ENCODE results near the gene POLR2A.
"Not testable (repeated sequence)": the region's sequence is repeated elsewhere in the genome, so short reads cannot be mapped to it uniquely, and the experiment has no call there.

POLR2A gene

DNA sequence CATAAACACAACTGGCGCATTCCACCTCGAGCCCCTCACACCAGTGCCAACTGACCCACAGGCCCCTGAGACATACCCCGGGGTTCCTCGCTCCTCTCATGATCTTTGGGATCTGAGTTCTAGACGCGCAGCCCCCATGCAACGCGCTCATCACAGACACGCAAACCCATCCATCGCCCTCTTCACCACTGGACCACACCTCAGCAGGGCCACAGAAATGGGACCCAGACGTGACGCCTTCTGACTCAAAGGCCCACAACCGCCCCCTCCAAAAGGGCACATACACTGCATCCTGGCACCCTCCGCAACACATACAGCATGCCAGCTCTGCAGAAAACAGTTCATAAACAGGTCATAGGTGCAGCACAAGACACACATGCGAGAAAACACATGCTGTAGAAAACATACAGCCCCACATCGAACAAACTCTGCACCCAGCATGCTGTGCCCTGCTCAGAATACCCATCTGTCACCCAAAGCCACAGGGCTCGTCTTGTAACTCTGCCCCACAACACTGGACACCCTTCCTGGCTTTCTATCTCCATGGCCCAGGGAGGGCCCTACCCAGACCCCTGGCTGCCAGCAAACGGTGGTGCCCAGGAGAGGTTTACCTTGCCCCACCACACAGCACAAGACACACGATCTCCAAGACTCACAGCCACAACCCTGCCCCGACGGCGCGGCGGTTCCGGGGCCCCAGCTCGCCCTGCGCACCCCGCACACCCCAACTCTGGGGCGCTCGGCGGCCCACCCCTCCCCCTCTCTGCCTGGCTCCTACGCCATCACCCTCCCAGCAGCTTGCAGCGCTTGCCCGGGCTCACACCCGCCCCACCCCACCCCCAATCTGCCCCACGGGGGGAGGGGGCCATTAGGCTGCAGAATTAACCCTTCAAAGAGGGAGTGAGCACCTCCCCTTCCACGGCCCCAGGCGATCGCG is 5.6 kb upstream of the POLR2A start:
- DNase-seq (ENCODE audit: low read depth in 2 of 2) = peak in 1 of 2 donors; percentile 45

DNA sequence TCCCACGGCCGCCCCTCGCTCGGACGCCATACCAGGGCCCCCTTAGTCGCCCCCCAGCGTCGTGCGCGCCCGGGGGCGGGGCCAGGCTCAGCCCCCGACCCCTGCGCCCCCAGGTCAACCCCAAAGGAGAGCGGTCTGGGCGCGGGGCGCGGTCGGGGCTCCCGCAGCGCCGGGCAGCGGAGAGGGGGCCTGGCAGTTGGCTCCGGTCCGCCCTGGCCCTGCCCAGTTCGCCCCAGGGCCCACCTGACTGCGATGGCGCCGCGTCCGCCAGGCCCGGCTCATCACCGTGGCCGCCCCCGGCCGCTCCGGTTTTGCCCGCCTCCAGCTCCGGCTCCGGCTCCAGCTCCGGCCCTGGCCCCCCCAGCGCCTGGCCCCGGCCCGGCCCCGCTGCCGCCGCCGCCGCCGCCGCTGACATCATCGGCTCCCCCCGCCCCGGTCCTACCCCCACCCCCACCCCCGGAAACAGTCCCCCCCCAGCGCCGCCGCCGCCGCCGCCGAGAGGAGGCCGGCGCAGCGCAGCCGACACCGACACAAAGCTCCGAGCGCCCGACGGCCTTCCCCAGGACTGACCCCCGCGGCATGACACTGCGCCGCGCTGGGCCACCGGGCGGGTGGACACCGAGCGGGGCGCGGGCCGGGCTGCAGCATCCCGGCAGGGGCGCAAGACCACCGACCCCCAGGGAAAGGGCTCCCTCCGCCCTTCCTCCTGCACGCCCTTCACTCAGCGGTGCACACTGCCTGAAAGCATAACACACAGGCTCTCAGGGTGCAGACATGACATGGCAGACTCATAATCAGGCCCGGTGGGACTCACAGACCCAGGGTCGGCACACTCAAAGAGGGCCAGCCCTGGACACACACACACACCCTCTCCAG is 4.7 kb upstream of the POLR2A start, which contains the start of gene ZBTB4:
Gene ZBTB4, minus strand, starts transcription at position 419 of the 876 bp plus-strand sequence. CDS start 12,830 bp downstream, outside the sequence.
- DNase-seq (ENCODE audit: low read depth in 2 of 2) = peak; percentile 46 to 63

DNA sequence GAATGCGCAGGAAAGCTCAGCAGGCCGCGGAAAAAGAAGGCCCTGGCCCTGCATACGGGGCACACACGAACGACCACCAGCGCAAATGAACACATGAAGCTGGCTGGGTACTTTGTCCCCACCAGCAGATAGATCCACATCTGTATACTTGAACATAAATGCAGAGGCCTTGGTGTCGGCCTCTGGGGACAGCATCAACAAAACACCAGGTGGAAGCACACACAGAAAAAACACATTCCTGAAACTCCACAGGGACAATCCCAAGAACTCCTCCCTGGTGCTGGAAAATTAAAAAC is 4.1 kb upstream of the POLR2A start:
- DNase-seq (ENCODE audit: low read depth in 2 of 2) = no peak

DNA sequence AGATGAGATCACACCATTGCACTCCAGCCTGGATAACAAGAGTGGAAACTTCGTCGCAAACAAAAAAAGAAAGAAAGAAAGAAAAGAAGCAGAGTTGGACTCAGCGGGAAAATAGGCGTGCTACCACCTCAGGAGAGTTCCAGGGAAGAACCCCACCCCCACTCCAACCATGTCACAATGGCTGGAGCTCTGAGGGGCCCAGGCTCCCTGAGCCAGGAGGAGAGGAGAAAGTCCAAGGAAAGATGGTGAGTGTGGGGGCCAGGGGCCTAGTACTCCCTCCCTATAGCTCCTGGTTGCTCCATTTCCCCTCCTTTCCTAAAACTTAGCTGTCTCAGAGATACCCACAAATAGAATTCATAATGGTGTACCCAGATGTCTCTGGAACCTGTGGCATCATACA is 2.9 kb upstream of the POLR2A start, which contains the start of gene SLC35G6:
Gene SLC35G6, plus strand, starts transcription at position 172 of the 400 bp plus-strand sequence. Its CDS starts 71 bp downstream, at position 243.
- not testable (repeated sequence) for DNase-seq (ENCODE audit: low read depth in 2 of 2)

DNA sequence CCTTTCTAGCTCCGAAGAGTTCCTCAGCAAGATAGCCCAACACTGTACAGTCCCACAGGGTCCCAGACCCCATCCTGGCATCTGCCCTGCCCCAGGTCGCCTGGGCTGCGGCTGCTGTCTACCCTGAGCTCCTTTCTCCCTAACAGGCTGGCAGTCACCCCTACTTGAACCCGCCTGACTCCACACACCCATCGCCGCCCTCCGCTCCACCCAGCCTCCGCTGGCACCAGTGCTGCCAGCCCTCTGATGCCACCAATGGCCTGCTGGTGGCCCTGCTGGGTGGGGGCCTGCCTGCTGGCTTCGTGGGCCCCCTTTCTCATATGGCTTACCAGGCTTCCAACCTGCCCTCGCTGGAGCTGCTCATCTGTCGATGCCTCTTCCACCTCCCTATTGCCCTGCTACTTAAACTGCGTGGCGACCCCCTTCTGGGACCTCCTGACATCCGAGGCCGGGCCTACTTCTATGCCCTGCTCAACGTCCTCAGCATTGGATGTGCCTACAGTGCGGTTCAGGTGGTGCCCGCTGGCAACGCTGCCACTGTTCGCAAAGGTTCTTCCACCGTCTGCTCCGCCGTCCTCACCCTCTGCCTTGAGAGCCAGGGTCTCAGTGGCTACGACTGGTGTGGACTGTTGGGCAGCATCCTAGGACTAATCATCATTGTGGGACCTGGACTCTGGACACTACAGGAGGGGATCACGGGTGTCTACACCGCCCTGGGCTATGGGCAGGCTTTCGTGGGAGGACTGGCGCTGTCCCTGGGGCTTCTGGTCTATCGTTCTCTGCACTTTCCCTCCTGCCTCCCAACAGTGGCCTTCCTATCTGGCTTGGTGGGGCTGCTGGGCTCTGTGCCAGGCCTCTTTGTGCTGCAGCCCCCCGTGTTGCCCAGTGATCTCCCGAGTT is 2.1 kb upstream of the POLR2A start:
- DNase-seq (ENCODE audit: low read depth in 2 of 2) = not testable (repeated sequence)

DNA sequence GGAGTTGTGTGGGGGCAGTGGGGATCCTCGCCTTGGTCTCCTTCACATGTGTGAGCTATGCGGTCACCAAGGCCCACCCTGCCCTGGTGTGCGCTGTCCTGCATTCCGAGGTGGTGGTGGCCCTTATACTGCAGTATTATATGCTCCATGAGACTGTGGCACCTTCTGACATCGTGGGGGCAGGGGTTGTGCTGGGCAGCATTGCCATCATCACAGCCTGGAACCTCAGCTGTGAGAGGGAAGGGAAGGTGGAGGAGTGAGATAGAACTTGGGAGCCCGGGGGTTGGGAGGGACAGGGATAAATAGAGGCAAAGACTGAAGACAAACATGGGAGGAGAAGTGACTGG is 1.5 kb upstream of the POLR2A start:
- not testable (repeated sequence) for DNase-seq (ENCODE audit: low read depth in 2 of 2)

DNA sequence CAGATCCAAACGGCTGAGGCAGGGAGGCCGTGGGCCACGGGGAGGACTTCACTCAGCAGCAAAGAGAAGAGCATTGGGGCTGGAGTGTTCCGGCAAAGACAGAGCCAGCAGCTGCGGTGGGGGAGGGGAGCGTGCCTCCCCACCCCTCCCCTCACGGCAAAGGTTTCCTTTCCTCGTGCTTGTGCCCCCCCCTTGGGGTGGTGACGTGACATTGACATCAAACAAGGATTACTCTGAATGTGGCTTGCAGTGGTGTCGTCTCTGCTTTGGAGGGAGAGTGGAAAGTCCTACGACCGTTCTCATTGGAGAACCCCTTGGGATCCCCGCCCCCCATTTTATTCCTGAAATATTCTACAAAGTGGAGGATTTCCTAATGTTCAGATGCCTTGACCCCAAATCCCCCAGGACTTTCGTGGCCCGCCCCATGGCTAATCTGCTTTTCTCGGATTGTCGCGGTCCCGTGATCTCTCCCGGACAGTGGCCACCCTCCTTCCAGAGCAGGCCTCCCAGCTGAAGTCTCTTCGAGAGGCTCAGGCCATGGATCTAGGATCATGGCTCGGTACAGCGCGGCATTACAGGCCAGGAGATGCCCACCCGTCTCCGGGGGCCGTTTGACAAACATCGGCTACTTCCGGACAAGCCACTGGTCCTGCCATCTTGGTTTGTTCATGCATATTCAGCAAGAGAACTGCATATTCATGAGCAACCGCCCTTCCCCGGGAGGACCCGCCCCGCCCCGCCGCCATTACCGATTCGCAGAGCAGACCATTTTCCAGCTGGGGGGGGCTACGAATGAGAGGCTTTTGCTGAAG is 705 bp upstream of the POLR2A start:
- DNase-seq (ENCODE audit: low read depth in 2 of 2) = peak; percentile 84 to 94

DNA sequence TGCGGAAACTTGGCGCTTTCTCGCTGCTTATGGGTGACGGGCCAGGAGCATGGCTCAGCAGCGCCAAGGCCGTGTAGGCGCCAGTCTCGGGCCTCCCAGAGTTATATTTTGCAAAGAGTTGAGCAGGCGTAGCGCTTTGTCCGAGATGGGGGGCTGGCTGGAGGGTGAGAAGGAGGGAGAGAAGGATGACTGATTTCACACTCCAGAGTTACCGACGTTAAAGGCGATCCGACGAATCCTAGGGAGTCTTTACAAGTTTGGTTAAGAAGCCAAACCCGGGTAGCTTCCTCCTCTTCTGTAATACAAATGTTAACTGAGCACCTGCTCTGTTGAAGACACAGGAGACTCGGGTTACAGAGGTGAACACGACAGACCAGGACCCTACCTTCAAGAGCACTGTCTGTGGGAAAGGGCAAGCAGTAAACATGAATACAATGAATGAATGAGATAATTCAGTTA is 782 bp downstream of the POLR2A start:
- DNase-seq (ENCODE audit: low read depth in 2 of 2) = no peak

DNA sequence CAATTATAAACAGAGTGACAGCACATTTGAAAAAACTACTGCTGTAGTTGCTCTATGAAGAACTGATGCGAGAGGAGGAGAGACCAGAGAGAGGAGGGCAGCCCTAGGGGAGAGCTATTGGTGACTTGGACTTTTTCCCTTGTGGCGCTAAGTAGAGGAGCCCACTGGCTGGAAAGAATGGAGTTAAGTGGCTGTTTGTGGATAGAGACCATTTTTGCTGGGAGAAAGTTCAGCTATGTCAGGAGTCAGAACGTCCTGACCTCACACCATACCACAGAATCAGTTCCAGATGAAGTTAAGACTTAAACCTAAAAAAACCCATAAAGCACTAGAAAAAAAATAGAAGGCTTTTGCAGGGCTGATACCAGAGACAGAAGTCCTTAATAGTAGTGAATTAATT is 2.0 kb downstream of the POLR2A start:
- no peak for DNase-seq (ENCODE audit: low read depth in 2 of 2)

DNA sequence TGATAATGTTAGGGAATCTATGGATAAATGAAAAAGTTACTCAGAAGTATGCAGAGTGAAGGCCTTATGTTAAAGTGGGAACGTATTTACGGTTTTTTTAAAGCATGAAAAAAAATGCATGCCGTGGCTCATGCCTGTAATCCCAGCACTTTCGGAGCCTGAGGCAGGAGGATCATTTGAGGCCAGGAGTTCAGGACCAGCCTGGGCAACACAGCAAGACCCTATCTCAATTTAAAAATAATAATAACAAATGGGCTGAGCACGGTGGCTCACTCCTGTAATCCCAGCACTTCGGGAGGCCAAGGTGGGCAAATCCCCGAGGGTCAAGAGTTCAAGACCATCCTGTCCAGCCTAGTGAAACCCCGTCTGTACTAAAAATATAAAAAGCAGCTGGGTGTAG is 6.0 kb downstream of the POLR2A start:
- DNase-seq (ENCODE audit: low read depth in 2 of 2) = no peak

DNA sequence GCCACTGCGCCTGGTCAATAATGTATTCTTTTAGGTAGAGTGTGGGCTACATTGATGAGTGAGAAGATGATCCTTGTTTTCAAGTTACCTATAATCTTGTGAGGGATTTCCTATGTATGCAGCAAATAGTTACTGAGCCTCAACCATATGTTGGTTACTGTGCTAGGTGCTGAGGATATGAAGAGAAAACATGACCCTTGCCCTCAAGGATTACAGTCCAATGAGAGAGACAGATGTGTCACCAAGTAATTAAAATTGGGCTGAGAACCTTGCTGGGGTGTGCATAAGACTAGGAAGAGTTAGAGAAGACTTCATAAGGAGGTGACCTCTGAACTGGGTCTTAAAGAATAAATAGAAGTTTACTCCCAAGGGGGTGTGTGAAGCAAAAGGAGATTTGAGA is 7.4 kb downstream of the POLR2A start:
- no peak for DNase-seq (ENCODE audit: low read depth in 2 of 2)

DNA sequence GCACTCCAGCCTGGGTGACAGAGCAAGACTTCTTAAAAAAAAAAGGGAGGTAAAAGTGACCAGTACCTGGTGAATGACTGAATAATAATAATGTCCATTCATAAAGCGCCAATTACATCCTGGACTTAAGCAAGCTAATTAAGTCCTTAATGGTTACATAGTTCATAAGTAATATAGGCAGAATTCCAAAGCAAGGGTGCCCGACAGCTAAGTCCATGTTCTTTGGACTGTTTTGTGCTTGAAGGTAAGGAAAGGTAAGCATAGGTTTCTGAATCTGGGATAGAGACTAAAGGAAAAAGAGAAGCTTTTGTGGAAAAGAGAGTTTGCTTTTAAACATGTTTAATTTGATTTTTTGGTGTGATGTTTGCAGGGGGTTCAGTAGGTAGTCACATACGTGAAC is 9.8 kb downstream of the POLR2A start:
- no peak for DNase-seq (ENCODE audit: low read depth in 2 of 2)

DNA sequence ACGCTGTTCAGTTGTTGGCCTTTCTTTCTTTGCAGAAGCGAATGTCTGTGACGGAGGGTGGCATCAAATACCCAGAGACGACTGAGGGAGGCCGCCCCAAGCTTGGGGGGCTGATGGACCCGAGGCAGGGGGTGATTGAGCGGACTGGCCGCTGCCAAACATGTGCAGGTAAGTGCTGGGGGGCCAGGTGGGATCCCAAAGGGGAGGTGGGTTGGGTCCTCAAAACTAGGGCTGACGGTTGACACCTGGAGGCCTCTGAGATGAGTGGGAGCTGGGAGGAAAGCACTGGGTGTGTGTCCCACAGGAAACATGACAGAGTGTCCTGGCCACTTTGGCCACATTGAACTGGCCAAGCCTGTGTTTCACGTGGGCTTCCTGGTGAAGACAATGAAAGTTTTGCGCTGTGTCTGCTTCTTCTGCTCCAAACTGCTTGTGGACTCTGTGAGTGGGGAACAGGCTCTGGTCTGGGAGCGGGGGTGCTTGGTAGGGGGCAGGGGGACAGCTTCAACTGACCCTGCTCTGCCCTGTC is 11.8 kb downstream of the POLR2A start:
- DNase-seq (ENCODE audit: low read depth in 2 of 2) = no peak

DNA sequence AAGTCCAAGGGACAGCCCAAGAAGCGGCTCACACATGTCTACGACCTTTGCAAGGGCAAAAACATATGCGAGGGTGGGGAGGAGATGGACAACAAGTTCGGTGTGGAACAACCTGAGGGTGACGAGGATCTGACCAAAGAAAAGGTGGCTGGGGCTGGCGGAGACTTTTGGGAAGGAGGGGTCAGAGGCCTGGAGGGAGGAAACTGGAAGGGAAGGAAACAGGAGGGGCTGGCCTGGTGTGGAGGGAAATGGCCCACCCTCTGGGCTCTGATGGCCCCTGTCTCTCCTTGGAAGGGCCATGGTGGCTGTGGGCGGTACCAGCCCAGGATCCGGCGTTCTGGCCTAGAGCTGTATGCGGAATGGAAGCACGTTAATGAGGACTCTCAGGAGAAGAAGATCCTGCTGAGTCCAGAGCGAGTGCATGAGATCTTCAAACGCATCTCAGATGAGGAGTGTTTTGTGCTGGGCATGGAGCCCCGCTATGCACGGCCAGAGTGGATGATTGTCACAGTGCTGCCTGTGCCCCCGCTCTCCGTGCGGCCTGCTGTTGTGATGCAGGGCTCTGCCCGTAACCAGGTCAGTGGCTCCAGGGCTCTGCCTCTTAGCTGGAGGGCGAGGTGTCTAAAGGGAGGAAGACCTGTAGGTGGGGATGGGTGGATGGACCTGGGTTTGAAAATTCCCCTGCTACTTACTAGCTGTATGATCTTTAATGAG is 12.5 kb downstream of the POLR2A start:
- no peak for DNase-seq (ENCODE audit: low read depth in 2 of 2)

DNA sequence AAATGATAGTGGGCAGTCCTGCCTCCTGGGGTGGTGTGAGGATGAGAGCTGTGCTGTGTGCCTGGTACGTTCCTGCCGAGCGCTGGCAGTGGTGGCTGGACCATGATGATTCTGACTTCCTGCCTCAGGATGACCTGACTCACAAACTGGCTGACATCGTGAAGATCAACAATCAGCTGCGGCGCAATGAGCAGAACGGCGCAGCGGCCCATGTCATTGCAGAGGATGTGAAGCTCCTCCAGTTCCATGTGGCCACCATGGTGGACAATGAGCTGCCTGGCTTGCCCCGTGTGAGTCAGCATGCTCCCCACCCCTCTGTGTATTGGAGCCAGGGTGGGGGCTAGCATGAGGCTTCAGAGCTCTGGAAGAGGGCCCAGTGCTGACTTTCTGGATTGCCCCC is 13.1 kb downstream of the POLR2A start:
- DNase-seq (ENCODE audit: low read depth in 2 of 2) = no peak

DNA sequence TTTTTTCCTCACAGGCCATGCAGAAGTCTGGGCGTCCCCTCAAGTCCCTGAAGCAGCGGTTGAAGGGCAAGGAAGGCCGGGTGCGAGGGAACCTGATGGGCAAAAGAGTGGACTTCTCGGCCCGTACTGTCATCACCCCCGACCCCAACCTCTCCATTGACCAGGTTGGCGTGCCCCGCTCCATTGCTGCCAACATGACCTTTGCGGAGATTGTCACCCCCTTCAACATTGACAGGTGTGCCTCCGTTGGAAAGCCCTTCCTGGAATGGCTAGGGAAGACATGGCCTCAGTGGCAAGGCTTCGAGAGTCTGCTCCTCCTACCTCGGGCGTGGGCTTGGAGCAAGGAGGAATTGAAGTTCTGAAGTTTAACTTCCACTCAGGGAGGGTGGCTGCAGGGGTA is 13.5 kb downstream of the POLR2A start:
- no peak for DNase-seq (ENCODE audit: low read depth in 2 of 2)

DNA sequence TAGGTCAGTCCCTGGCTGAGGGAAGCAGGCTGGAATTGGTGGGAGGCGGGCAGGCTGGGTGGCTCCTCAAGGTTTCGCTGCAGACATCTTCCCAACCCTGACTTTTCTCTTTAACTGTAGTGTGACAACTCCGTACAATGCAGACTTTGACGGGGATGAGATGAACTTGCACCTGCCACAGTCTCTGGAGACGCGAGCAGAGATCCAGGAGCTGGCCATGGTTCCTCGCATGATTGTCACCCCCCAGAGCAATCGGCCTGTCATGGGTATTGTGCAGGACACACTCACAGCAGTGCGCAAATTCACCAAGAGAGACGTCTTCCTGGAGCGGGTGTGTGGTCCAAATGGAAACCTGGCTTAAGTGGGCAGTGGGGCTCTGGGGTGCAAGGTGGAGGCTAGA is 15.0 kb downstream of the POLR2A start:
- no peak for DNase-seq (ENCODE audit: low read depth in 2 of 2)

DNA sequence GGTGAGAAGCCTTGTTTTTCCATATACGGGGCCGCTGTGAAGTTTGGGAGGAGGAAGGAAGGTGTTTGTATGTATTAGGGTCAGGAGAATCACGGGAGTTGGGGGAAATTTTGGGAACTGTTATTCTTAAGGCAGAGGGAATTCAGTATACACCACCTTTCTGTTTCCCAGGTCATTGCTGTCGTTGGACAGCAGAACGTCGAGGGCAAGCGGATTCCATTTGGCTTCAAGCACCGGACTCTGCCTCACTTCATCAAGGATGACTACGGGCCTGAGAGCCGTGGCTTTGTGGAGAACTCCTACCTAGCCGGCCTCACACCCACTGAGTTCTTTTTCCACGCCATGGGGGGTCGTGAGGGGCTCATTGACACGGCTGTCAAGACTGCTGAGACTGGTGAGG is 17.6 kb downstream of the POLR2A start:
- no peak for DNase-seq (ENCODE audit: low read depth in 2 of 2)

DNA sequence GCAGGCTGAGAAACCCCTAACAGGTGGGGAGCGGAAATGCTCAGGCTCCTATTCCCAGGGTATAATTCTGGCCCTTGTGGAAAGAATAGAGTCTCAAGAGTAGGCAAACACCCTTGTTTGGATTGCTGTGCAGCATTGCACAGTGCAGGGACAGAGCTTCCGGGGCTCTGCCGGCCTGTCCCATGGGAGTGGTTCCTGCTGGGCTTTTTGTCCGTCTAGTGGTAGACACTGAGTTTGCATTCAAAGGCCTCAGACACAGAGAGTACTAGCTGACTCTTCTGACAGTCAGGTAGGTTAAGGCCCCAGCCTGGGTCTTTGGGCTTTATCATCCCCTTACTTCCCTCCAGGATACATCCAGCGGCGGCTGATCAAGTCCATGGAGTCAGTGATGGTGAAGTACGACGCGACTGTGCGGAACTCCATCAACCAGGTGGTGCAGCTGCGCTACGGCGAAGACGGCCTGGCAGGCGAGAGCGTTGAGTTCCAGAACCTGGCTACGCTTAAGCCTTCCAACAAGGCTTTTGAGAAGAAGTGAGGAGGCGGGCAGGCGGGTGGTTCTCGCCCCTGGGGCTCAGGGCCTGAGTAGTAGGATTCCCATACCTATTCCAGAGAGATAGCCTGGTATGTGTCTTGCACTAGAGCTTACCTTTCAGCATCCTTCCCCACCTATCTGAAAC is 18.1 kb downstream of the POLR2A start:
- DNase-seq (ENCODE audit: low read depth in 2 of 2) = no peak
